Measurements from ENCODE around the gene FXYD3.

Gene FXYD3

DNA sequence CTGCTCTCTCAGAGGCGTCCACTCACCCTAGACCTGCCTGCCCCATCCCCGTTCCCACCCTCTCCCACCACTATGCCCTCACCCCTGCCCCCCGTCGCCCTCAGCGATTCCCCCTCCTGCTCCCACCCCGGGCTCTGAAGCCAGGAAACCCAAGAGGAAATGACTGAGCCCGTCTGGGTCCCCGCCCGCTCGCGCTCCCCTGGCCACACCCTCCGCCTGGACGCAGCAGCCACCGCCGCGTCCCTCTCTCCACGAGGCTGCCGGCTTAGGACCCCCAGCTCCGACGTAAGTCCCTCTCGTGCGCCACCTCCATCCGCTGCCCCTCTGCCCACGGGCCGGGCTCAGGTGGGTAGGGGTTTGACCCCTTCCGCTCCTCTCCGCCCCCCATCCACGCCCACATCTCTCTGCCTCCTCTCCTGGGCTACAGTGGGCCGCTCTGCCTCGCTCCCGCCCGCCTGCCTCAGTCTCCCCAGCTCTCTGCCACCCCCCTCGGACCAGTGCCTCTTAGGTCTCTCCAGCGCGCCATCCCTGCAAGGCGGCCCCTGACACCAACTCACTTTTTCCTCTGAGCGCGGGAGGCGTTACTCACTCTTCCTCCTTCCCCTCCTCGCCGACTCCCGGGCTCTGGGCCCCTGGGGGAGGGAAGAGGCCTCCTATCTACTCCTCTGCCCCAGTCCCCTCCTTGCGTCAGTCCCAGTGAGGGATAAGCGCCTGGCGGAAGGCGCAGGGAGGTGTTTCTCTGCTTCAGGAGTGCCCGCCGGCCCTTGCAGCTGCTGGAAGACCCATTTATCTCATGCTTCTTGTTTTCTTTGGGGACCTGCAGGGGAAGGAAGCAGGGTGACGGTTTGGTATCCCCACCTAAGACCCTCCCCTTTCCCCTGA is 39.1 kb downstream of the FXYD3 start, which contains the start of gene FXYD5:
Gene FXYD5, plus strand, starts transcription at position 211 of the 882 bp plus-strand sequence. CDS start 816 bp downstream, outside the sequence.
- TF ChIP-seq MYC (IDR thresholded peaks at IDR 0.05; ENCODE audit: low read depth, low read length) (no peak), POLR2A (IDR thresholded peaks at IDR 0.05; ENCODE audit: extremely low read depth, insufficient read length) (peak; percentile 30), CTCF (IDR thresholded peaks at IDR 0.05; ENCODE audit: low read depth, low read length) (no peak)
- TF ChIP-seq, protein P1, sequence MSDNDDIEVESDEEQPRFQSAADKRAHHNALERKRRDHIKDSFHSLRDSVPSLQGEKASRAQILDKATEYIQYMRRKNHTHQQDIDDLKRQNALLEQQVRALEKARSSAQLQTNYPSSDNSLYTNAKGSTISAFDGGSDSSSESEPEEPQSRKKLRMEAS (IDR thresholded peaks at IDR 0.05; ENCODE audit: low read depth, low read length), result peak; percentile 5; the same call in 1 of the 2 replicates
- H3K4me3 ChIP-seq (ENCODE audit: low read depth, low read length), result peak within 1 kb of the TSS; percentile 59
- peak; percentile 84 for DNase-seq (ENCODE audit: low read depth)

GRCh38 chr19:35155441-35155840 is 39.8 kb downstream of the FXYD3 start:
- peak overlapping the region; percentile 59 for H3K4me3 ChIP-seq (ENCODE audit: low read depth, low read length)
- DNase-seq (ENCODE audit: low read depth), result no peak
- TF ChIP-seq MYC (IDR thresholded peaks at IDR 0.05; ENCODE audit: low read depth, low read length) (no peak), CTCF (IDR thresholded peaks at IDR 0.05; ENCODE audit: low read depth, low read length) (no peak), POLR2A (IDR thresholded peaks at IDR 0.05; ENCODE audit: extremely low read depth, insufficient read length) (no peak)
- TF ChIP-seq, protein P1 (IDR thresholded peaks at IDR 0.05; ENCODE audit: low read depth, low read length), result no peak

DNA sequence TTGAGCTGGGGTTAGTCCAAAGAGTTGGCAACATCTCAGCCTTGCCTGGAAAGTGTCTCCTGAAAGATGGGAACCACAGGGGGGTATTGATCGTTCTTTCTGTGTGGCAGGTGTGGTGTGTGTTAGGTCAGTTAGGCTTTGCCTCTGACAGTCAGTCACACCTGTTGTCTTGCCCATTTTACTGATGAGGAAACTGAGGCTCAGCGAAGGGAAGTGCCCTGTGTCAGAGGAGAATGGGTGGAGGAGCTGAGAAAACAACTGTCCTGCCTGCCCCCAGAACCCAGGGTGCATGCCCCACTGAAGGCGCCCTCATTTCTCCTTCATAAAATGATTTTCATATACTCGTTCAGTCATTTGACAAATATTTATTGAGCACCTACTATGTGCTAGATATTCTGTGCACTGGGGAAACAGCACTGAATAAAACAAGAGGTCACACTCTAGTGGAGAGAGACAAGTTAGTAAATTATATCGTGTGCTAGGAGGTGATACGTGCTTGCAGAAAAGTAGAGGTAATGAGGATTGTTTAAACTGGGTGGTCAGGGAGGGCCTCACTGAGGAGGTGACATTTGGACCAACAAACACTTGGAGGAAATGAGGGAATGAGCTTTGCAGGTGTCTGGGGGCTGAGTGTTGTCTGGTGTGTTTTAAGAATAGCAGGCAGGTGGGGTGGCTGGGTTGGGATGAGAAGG is 40.5 kb downstream of the FXYD3 start:
- no peak for TF ChIP-seq POLR2A (IDR thresholded peaks at IDR 0.05; ENCODE audit: extremely low read depth, insufficient read length)
- TF ChIP-seq MYC (IDR thresholded peaks at IDR 0.05; ENCODE audit: low read depth, low read length), result no peak
- TF ChIP-seq CTCF (IDR thresholded peaks at IDR 0.05; ENCODE audit: low read depth, low read length), result no peak
- TF ChIP-seq, protein P1 (IDR thresholded peaks at IDR 0.05; ENCODE audit: low read depth, low read length), result no peak
- no peak overlapping the region for H3K4me3 ChIP-seq (ENCODE audit: low read depth, low read length)
- no peak for DNase-seq (ENCODE audit: low read depth)

DNA sequence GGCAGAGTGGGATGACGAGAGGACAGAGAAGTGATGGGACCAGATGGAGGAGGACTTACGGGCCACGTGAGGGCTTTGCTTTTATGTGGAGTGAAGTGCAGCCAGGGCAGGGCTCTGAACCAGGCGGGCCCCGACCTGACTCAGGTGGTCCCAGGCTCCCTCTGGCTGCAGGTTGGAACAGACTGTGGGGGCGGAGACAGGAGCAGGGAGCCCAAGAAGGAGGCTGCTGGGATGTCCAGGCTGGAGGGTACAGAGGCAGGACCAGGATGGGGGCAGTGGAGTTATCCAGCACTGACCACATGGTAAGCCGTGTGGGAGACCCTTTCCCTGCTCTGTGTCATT is 41.0 kb downstream of the FXYD3 start:
- TF ChIP-seq MYC (IDR thresholded peaks at IDR 0.05; ENCODE audit: low read depth, low read length), result no peak
- TF ChIP-seq, protein P1 (IDR thresholded peaks at IDR 0.05; ENCODE audit: low read depth, low read length), result no peak
- no peak for TF ChIP-seq CTCF (IDR thresholded peaks at IDR 0.05; ENCODE audit: low read depth, low read length)
- no peak for TF ChIP-seq POLR2A (IDR thresholded peaks at IDR 0.05; ENCODE audit: extremely low read depth, insufficient read length)
- DNase-seq (ENCODE audit: low read depth), result no peak
- no peak overlapping the region for H3K4me3 ChIP-seq (ENCODE audit: low read depth, low read length)

DNA sequence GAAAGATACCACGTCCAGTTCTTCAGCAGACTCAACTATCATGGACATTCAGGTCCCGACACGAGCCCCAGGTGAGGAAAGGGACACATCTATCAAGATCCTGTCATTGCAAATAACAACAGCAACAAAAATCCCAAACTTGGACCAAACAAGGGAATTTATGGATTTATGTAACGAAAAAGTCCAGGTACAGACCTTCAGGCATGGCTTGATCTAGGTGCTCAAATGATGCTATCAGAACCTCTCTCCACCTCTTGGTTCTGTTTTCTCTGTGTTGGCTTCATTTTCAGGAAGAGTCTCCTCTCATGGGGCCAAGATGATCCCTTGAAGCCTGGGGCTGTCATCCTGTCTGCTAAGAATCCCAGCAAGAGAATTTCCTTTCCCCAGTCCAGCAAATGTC is 41.8 kb downstream of the FXYD3 start:
- no peak overlapping the region for H3K4me3 ChIP-seq (ENCODE audit: low read depth, low read length)
- no peak for DNase-seq (ENCODE audit: low read depth)
- TF ChIP-seq MYC (IDR thresholded peaks at IDR 0.05; ENCODE audit: low read depth, low read length) (no peak), CTCF (IDR thresholded peaks at IDR 0.05; ENCODE audit: low read depth, low read length) (no peak)
- TF ChIP-seq, protein P1 (IDR thresholded peaks at IDR 0.05; ENCODE audit: low read depth, low read length), result no peak
